Measurements from ENCODE around the gene TNRC6A. TPM values are rescaled to one million over a fixed set of nuclear protein-coding genes. Genes with fewer than 3 reads are reported as not detected.

TNRC6A gene
- total and polyA plus RNA-seq, 9 of the 15 experiments (the other 6 are each of a cell fraction or from before 2014, with no cell fraction given): 3.4 to 32.1 (median 26.6) TPM

GRCh38 chr16:24819462-24820040, 90.1 kb downstream of the TNRC6A start:
- Histone ChIP-seq H3K4me2 (ENCODE audit: insufficient read depth, low read length) (no peak overlapping the region), H2AFZ (ENCODE audit: low read depth, low read length) (no peak overlapping the region), H3K27me3 (ENCODE audit: control insufficient read depth in 2 of 2, insufficient read depth in 2 of 2, low read length in 2 of 2) (no peaks in the 10 kb centered on the region), H4K20me1 (replicated peaks; ENCODE audit: control insufficient read depth, insufficient read depth, low read length) (no peaks in the 10 kb centered on the region), H3K9ac (ENCODE audit: insufficient read depth in 1 of 2, low read depth in 2 of 2, low read length in 2 of 2) (no peak overlapping the region), H3K9me1 (ENCODE audit: control insufficient read depth, insufficient read depth, low read length) (no peaks in the 10 kb centered on the region), H3K4me1 (replicated peaks in 1 of 2; ENCODE audit: control insufficient read depth in 2 of 2, insufficient read depth in 2 of 2, low read length in 2 of 2) (no peaks in the 10 kb centered on the region), H3K79me2 (ENCODE audit: control insufficient read depth, insufficient read depth, low read length) (no peaks in the 10 kb centered on the region), H3K27ac (ENCODE audit: extremely low read depth, low read depth, low read length) (no peak overlapping the region), H3K9me3 (replicated peaks; ENCODE audit: control insufficient read depth, insufficient read depth, low read depth, low read length) (no peaks in the 10 kb centered on the region), H3K36me3 (ENCODE audit: control insufficient read depth, insufficient read depth, low read length) (peaks cover 94% of the 10 kb centered on the region), H3K4me3 (no peak overlapping the region)
- POLR2A ChIA-PET: no interaction called here
- intact Hi-C loops (cut with micrococcal nuclease): no loop called here
- ATAC-seq (no peak), FAIRE-seq (no peak), DNase-seq (ENCODE audit: extremely low read depth in 1 of 4, low spot score in 3 of 4) (no peak)
- TF ChIP-seq ZNF507 (tag; conservative IDR thresholded peaks at IDR 0.05): no peak
- TF ChIP-seq MYBL2 (IDR thresholded peaks at IDR 0.05; ENCODE audit: low read depth): no peak
- no peak for TF ChIP-seq MYBL2 (CRISPR knock-in tag; IDR thresholded peaks at IDR 0.05; ENCODE audit: borderline replicate concordance)
- TF ChIP-seq E4F1 (CRISPR knock-in tag; IDR thresholded peaks at IDR 0.05; ENCODE audit: borderline replicate concordance): no peak
- no peak for TF ChIP-seq HES1 (IDR thresholded peaks at IDR 0.05; ENCODE audit: low read depth)
- TF ChIP-seq FOS (IDR thresholded peaks at IDR 0.05; ENCODE audit: extremely low read depth, insufficient read length): no peak
- TF ChIP-seq ETV1 (tag; conservative IDR thresholded peaks at IDR 0.05; ENCODE audit: low read depth): no peak
- no peak for TF ChIP-seq ZNF217 (CRISPR knock-in tag; IDR thresholded peaks at IDR 0.05)
- no peak for TF ChIP-seq HMG20A (CRISPR knock-in tag; conservative IDR thresholded peaks at IDR 0.05)
- TF ChIP-seq PCBP2 (IDR thresholded peaks at IDR 0.05; ENCODE audit: low read depth, low read length, poor library complexity, severe bottlenecking): no peak
- no peak for TF ChIP-seq U2AF2 (optimal IDR thresholded peaks at IDR 0.05; ENCODE audit: low read depth, low read length)
- TF ChIP-seq ZFP91 (CRISPR knock-in tag; IDR thresholded peaks at IDR 0.05): no peak
- TF ChIP-seq CXXC5 (CRISPR knock-in tag; IDR thresholded peaks at IDR 0.05): no peak
- no peak for TF ChIP-seq SRSF9 (IDR thresholded peaks at IDR 0.05; ENCODE audit: borderline replicate concordance, low read depth, low read length)
- no peak for TF ChIP-seq HOMEZ (CRISPR knock-in tag; IDR thresholded peaks at IDR 0.05)
- 97% methylated on average over 2 of the region's 2 CpGs for WGBS (ENCODE audit: insufficient coverage, low coverage, missing lambda C conversion rate)
- no TSS peak for BruUV-seq (replicated peaks)
- in situ Hi-C loops (cut with MboI): no loop called here
- CTCF ChIA-PET (ENCODE audit: low intra/inter-chr PET ratio): no interaction called here
